PC-9 (cell line): Measurements from ENCODE around the gene FNIP2. TPM values are rescaled to one million over a fixed set of nuclear protein-coding genes. Genes with fewer than 3 reads are reported as not detected.

Source experiments
- BruUV-seq: library from RNA; stranded (reverse); fragments of 400-500 nt; replicated peaks from 2 replicates; lab custom pipeline; 2021; lab: Mats Ljungman, UMichigan
- CTCF ChIA-PET: fragments of 300-600 bp; sonication (Branson Sonifier 250); formaldehyde crosslinking; loops from one replicate; lab custom pipeline; 2022; ENCODE audit warnings: antibody characterized with exemption; lab: Charles Lee
- POLR2A ChIA-PET: fragments of 300-600 bp; sonication (Branson Sonifier 250); formaldehyde crosslinking; loops from one replicate; lab custom pipeline; 2022; ENCODE audit warnings: antibody characterized with exemption; ENCODE audit not compliant: unreplicated experiment; lab: Charles Lee
- DNase-seq, 2 experiments: peaks; one replicate each; pipeline versions ENCODE4 v3.0.0 to v3.0.0-alpha.2; 2015 to 2022; ENCODE audit warnings: mixed read lengths in 1 of 2
- H2AFZ ChIP-seq: fragments of 200-600 bp; sonication (generic); 2 replicates; pipeline ENCODE4 v1.8.1; 2017; ENCODE audit warnings: antibody characterized with exemption
- H3F3A ChIP-seq: fragments of 200-600 bp; sonication (generic); 2 replicates; pipeline ENCODE4 v1.8.1; 2017; ENCODE audit warnings: antibody characterized with exemption, mild to moderate bottlenecking, low read depth; ENCODE audit not compliant: insufficient read depth
- H3K27ac ChIP-seq: fragments of 200-600 bp; sonication (generic); 2 replicates; pipeline ENCODE4 v1.6.1; 2016; ENCODE audit warnings: mixed run types
- H3K27me3 ChIP-seq: fragments of 200-600 bp; sonication (generic); 2 replicates; pipeline ENCODE4 v1.6.1; 2016; ENCODE audit warnings: low read depth, mixed run types; ENCODE audit not compliant: insufficient read depth
- H3K36me3 ChIP-seq: fragments of 200-600 bp; sonication (generic); 2 replicates; pipeline ENCODE4 v1.6.1; 2016; ENCODE audit warnings: low read depth, mixed run types
- H3K4me1 ChIP-seq: fragments of 200-600 bp; sonication (generic); replicated peaks from 2 replicates; pipeline ENCODE4 v1.6.1; 2016; ENCODE audit warnings: mixed run types; ENCODE audit not compliant: insufficient read depth
- H3K4me2 ChIP-seq: fragments of 200-600 bp; sonication (generic); 2 replicates; pipeline ENCODE4 v1.6.1; 2017; ENCODE audit warnings: mixed run types
- H3K4me3 ChIP-seq: fragments of 200-600 bp; sonication (generic); 2 replicates; pipeline ENCODE4 v1.6.1; 2016; ENCODE audit warnings: mixed run types
- H3K79me2 ChIP-seq: fragments of 200-600 bp; sonication (generic); 2 replicates; pipeline ENCODE4 v1.6.1; 2017; ENCODE audit warnings: low read depth, mixed run types
- H3K9me2 ChIP-seq: fragments of 200-600 bp; sonication (generic); 2 replicates; pipeline ENCODE4 v1.8.1; 2017; ENCODE audit warnings: mild to moderate bottlenecking; ENCODE audit not compliant: insufficient read depth
- H3K9me3 ChIP-seq: fragments of 200-600 bp; sonication (generic); 2 replicates; pipeline ENCODE4 v1.8.1; 2016; ENCODE audit warnings: low read depth; ENCODE audit not compliant: insufficient read depth
- H4K20me1 ChIP-seq: fragments of 200-600 bp; sonication (generic); 2 replicates; pipeline ENCODE4 v1.8.1; 2017; ENCODE audit not compliant: insufficient read depth
- EZH2 ChIP-seq: fragments of 200-600 bp; sonication (generic); IDR thresholded peaks from 2 replicates; pipeline ENCODE4 v1.8.0; 2017; ENCODE audit warnings: antibody characterized with exemption, low read depth
- intact Hi-C: fragments of 100-400 bp; cut with micrococcal nuclease; formaldehyde crosslinking; loops from one replicate; pipeline ENCODE4 v1.10.0; 2022; ENCODE audit not compliant: unreplicated experiment
- total RNA-seq: library from RNA; stranded (reverse); gene quantifications from 2 replicates; pipeline ENCODE4 v1.2.3, GENCODE V29; 2021
- TF ChIP-seq, protein P1 (sequence below): fragments of 200-600 bp; sonication (generic); conservative IDR thresholded peaks from 2 replicates; pipeline ENCODE4 v1.6.1; 2017; ENCODE audit warnings: mixed run types, antibody characterized with exemption, mild to moderate bottlenecking, moderate library complexity

Gene FNIP2
- total RNA-seq, 1 experiment from 2014 or later, result 2.5 TPM

DNA sequence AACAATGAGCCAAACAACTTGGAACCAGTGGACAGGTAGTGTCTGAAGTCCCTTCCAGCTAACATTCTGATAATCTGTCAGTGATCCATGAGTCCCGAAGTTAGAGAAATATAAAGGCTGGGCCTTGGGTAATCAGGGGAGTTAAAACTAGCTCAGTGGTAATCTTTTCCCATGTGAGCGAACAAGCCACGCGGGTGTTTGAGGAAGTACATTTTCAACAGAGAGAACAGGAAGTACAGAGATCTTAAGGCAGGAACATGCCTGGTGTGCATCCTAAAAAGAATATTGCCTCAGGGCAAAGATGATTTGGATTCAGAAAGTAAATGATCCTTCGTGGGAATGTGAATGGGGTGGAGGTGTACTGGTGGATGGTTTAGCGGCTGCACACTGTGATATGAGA lies 42.9 kb downstream of the FNIP2 start:
- Histone ChIP-seq H3K4me1 (peaks cover 31% of the 10 kb centered on the region), H3K27me3 (no peaks in the 10 kb centered on the region), H3K4me2 (no peak overlapping the region), H4K20me1 (no peaks in the 10 kb centered on the region), H3K9me3 (no peaks in the 10 kb centered on the region), H3K79me2 (no peaks in the 10 kb centered on the region), H3F3A (peaks cover 19% of the 10 kb centered on the region), H2AFZ (no peak overlapping the region), H3K9me2 (no peaks in the 10 kb centered on the region), H3K36me3 (no peaks in the 10 kb centered on the region), H3K27ac (peak overlapping the region; percentile 84), H3K4me3 (no peak overlapping the region)
- no TSS peak for BruUV-seq
- ChIA-PET CTCF (no interaction called here), POLR2A (no interaction called here)
- TF ChIP-seq, protein P1, sequence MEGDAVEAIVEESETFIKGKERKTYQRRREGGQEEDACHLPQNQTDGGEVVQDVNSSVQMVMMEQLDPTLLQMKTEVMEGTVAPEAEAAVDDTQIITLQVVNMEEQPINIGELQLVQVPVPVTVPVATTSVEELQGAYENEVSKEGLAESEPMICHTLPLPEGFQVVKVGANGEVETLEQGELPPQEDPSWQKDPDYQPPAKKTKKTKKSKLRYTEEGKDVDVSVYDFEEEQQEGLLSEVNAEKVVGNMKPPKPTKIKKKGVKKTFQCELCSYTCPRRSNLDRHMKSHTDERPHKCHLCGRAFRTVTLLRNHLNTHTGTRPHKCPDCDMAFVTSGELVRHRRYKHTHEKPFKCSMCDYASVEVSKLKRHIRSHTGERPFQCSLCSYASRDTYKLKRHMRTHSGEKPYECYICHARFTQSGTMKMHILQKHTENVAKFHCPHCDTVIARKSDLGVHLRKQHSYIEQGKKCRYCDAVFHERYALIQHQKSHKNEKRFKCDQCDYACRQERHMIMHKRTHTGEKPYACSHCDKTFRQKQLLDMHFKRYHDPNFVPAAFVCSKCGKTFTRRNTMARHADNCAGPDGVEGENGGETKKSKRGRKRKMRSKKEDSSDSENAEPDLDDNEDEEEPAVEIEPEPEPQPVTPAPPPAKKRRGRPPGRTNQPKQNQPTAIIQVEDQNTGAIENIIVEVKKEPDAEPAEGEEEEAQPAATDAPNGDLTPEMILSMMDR, result no peak
- no peak for TF ChIP-seq EZH2
- intact Hi-C loops, result loop anchor here (2.0 kb wide), 1 partner anchor 43 kb away; the partner anchor contains the start of gene FNIP2
- peak in 1 of 2 experiments; percentile 71 for DNase-seq

DNA sequence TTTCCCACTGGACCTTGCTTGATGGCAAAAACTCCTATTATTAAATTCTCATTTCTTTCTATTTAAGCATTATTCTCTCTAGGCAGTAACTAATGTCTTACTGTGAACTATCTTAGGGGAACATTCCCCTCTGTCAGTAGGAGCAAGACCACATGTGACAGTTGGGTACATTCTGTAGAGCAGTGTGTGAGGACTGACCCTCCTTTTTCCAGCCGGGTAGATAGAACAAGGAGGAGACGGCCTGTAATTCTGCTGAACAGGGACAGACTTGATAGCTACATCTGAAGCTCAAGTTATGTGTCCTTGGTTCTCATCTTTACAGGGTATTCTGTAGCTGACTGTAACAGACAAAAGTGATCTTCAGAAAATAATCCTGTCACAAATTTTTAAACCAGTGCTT lies 43.3 kb downstream of the FNIP2 start:
- intact Hi-C loops, result no loop called here

DNA sequence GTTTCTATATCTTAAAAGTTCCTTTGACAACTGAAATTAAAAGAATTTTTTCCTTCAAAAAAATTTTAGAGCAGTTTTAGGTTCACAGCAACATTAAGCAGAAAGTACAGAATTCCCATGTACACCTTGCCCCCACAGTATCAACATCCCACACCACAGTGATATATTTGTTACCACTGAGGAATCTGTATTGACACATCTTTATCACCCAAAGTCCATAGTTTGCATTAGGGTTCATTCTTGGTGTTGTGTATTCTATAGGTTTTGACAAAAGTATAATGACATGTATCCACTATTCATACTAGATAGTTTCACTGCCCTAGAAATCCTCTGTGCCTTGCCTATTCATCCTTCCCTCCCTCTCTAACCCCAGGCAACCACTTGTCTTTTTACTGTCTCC lies 43.7 kb downstream of the FNIP2 start:
- ChIA-PET POLR2A (no interaction called here), CTCF (no interaction called here)
- no peak for DNase-seq
- no peak overlapping the region for H3K4me2 ChIP-seq
- no TSS peak for BruUV-seq
- no peaks in the 10 kb centered on the region for H4K20me1 ChIP-seq
- no peak overlapping the region for H2AFZ ChIP-seq
- H3K9me2 ChIP-seq, result no peaks in the 10 kb centered on the region
- peaks cover 19% of the 10 kb centered on the region for H3F3A ChIP-seq
- H3K4me1 ChIP-seq, result peaks cover 33% of the 10 kb centered on the region
- intact Hi-C loops, result no loop called here
- H3K4me3 ChIP-seq, result no peak overlapping the region
- H3K27ac ChIP-seq, result no peak overlapping the region
- H3K27me3 ChIP-seq, result no peaks in the 10 kb centered on the region
- H3K79me2 ChIP-seq, result no peaks in the 10 kb centered on the region
- no peak for TF ChIP-seq EZH2
- TF ChIP-seq, protein P1, result no peak
- no peaks in the 10 kb centered on the region for H3K9me3 ChIP-seq
- no peaks in the 10 kb centered on the region for H3K36me3 ChIP-seq

More for the DNA sequence above, 43.3 kb downstream of the FNIP2 start:
- H3K4me3 ChIP-seq, result no peak overlapping the region
- no peaks in the 10 kb centered on the region for H3K27me3 ChIP-seq
- H3K79me2 ChIP-seq, result no peaks in the 10 kb centered on the region
- H3K9me3 ChIP-seq, result no peaks in the 10 kb centered on the region
- no peak for TF ChIP-seq EZH2
- TF ChIP-seq, protein P1, result no peak
- H2AFZ ChIP-seq, result no peak overlapping the region
- no peak overlapping the region for H3K4me2 ChIP-seq
- no peak for DNase-seq
- H3K9me2 ChIP-seq, result no peaks in the 10 kb centered on the region
- no peak overlapping the region for H3K27ac ChIP-seq
- no peaks in the 10 kb centered on the region for H4K20me1 ChIP-seq
- ChIA-PET POLR2A (no interaction called here), CTCF (no interaction called here)
- BruUV-seq, result no TSS peak
- peaks cover 19% of the 10 kb centered on the region for H3F3A ChIP-seq
- no peaks in the 10 kb centered on the region for H3K36me3 ChIP-seq
- peaks cover 31% of the 10 kb centered on the region for H3K4me1 ChIP-seq
